GM19328 (cell line): Measurements from ENCODE around the gene NPC1L1.

ENCODE experiments used
- ATAC-seq: cut with Tn5 transposase; IDR thresholded peaks from one replicate; pipeline ENCODE4 v1.9.1; 2021; ENCODE audit warnings: mild to moderate bottlenecking, moderate library complexity; ENCODE audit not compliant: unreplicated experiment

NPC1L1 gene

DNA sequence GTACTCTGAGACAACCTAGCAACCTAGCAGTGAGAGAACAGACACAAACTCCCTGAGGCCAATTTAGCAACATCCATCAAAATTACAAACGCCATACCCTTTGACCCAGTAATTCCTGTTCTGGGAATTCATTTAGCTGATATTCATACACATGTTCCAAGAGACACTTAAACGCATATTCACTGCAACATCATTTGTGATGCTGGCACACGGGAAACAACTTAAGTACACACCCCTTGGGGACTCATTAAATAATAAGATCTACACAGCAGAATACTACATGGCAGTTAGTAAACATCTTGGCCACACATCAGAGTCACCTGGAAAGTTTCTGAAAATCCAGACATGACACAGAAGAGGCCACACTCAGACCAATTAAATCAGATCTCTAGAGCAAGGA is 68.3 kb downstream of the NPC1L1 start:
- no peak for ATAC-seq

DNA sequence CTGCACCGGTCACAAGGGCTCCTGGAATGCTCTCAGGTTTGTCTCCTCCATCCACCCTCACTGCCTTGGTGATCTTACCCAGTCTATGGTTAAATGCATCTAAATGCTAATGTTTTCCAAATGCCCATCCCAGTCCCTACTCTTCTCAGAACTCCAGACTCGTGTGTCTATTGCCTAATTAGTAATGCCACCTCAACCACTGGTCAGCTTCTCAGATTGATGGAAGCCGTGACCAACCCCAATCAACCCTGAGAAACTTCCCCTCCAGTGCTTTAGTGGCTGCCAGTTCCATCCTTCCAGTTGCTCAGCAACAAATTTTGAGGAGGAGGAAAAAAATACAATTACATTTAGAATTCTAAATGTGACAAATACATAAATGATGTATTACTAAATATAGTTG is 69.3 kb downstream of the NPC1L1 start:
- no peak for ATAC-seq

DNA sequence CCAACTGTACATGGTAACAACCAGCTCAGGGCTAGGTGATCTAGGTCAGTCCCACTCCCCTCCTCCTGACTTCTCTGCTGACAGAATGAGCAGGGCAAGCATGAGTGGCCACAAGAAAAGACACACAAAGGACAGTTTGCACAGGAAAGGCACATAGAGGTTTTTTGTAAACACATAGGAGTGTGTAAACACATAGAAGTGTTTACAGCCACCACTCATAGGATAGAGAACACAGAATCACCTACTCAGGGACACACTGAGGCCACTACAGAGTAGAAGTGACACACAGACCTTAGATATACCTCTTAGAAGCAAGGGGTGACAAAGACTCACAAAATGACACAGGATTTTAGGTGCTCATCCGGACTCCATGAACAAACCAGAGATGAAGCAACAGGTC is 69.7 kb downstream of the NPC1L1 start:
- no peak for ATAC-seq

DNA sequence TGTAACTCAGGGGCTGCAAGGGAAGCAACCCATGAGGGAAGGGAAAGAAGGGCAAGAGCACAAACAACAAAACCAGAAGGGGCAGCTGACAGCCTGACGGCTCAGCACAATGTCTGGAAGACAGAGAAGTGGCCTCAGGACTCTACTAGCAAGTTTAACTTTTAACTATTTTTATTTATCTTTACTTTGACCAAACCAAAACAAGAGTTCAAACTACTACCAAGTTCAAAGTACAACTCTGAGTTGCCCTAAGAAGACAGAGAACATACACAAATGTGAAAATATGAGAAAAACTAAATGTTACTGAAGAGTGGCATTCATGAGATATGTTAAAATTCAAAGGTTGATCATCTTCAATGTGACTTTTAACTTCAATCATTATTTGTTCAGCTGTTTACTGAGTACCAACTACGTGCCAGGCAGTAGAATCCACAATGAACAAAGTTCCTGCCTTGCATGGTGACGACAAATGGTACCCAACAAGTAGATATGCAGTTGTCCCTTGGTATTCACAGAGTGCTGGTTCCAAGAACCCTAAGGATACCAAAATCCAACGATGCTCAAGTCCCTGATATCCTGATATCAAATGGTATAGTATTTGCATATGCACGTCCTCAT is 70.4 kb downstream of the NPC1L1 start:
- no peak for ATAC-seq

DNA sequence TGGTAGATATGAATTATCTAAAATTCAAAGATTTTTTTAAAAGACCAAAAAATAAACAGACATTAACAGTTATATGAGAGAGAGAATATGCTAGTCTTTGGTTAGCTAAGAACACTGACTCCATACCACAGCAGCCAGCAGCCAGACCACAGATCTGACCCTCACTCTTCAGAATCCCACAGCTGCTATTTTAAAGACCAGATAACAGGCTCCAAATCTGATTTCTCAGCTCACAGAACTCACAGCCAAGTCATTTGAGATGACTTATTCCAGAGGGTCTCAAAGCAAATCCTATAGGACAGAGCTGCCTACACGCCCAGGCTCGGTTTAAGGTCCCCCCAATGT is 71.0 kb downstream of the NPC1L1 start:
- no peak for ATAC-seq

DNA sequence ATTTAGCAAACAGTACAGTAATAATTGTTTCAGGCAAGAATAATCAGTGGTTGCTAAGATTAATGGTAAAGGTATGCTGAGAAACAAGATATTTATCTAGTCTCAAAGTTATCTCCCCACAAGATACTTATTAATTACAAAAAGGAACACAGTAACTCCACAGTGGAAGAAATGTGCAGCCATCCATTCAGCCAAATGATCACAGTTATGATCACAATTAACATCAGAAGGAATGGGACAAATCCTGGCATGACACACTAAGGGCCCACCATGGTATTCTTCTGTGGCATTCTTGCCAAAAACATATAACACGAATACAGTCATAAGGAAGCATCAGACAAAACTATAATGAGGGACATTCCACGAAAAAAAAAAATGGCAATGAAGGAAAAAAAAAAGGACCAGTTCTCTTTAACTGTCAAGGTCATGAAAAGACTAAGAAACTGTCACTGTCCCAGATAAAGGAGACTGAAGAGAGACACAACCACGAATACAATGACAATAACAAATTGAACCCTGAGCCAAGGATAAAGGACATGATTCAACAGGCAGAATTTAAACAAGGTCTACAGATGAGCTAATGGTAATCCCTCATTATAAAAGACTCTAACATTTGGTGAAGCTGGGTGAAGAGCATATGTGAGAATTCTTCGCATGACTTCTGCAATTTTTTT is 71.5 kb downstream of the NPC1L1 start:
- ATAC-seq, result no peak

DNA sequence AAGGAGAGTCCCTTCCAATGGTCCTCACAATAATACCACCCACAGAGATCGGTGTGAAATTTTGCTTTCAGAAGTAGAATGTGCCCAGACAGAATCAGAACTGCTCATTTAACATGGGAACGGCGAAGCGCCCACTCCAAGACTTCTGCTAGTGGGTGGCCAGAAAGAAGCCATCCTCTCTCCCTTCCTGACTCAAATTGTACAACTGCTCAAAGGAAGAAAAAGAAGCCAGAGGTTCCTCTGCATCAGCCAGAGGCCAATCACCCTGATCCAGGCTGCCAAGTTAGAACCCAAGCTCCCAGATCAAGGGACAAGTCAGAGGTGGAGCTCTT is 73.9 kb downstream of the NPC1L1 start:
- no peak for ATAC-seq

DNA sequence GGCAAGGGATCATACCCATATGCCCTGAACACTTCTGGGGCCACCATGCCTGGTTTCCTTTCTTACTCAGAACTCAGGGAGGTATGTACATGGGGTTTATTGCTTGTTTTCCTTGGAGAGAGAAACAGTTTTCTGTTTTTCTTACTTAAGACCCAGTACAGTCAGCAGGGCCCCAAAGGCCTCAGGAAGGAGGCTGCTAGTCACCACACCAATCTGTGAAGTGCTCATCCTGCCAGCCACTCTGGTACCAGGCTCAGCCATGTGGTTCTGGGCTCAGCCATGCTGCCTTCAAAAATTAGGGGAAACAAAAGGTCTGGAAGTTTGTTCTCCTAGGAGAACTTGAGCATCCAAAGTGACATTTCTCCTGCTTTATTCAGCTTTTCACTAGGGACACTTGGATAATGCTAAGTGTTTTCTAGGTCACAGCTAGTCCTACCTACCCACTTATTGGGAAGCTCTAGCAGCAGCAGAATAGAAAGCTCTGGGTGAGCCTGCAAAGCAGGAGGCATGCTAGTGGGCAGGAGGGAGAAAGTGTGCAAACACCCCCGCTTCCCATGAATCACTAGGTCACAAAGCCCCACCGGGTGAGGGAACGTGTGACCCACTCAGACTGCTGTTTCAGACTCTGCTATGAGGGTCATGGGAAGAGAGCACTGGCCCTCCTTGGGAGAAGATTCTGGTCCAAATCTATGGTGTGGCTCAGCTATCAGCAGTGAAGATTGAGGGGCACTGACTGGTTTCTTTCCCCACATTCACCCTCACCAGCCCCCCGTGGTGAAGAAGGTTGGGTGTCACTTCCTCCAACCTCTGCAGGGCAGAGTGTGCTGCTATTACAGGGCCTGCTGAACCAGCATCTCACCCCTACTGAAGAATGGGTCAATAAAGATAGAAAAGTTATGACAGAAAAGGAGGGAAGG is 74.6 kb downstream of the NPC1L1 start:
- ATAC-seq, result no peak

DNA sequence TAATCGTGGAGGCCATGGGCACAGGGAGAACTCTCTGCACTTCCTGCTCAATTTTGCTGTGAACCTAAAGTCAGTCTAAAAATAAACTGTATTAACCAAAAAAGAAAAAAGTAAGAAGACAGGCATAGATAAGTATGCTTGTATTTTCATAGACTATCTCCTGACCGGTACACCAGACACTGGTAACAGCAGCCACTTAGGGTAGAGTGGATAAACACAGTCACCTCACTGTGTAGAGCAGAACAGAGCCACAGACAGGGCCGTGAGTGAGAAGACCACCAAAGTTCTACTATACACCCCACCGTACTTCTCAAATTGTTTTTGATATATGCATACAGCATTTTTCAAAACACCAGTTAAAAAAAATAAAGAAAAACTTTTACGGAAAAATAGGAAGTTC is 75.6 kb downstream of the NPC1L1 start:
- ATAC-seq, result no peak

DNA sequence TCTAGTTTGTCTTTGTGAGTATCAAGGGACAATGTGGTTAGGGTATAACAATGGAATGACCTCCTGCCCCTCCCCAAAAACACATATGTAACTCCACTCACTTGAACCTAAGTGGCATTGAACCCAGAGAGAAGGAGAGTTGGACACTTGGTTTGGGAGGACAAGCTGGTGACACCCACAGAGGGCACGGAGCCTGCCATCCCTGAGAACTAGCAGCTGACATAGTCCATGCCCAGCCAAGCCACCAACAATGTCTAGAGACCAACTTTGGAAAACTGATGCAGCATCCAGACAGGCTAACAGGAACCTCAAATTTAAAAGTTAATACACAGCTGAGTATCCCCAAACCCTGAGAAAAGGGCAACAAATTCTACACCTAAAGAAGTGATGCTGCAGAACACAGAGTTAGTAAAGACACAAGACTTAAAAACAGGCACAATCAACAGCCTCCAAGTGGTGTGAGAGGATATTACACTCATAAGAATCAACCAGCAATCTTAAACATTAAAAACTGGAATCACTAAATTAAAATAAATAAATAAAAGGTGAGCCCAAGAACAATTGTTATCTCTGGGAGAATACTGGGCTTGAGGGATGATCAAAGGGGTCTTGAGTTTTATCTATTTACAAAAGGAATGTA is 77.8 kb downstream of the NPC1L1 start:
- ATAC-seq, result no peak
